ENCODE results near the gene HMOX1. TPM values are rescaled to one million over a fixed set of nuclear protein-coding genes. Genes with fewer than 3 reads are reported as not detected.
"Not testable (repeated sequence)": the region's sequence is repeated elsewhere in the genome, so short reads cannot be mapped to it uniquely, and the experiment has no call there.

Gene HMOX1
- total RNA-seq, 5 donors from 2014 or later (not counting 1 experiment from before 2014, with no cell fraction given): 0.40 to 2.4 (median 1.0) TPM

DNA sequence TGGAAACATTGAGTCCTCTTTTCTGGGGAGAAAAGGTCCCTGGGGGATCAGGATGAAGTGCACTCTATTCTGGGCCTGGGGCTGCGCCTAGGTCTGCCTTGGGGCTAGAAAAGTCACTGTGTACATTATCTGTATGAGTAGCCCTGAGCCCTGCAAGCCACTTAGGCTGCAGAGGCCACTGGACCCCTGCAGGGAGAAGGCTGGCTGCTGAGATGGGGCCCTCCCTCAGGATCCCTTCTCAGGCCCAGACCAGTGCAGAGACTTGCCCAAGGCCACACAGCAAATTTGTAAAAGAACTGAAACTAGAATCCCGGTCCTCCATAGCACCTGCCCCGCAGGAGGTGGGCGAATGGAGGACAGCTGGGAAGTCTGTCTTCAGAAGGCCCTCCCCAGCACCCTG is 26.8 kb upstream of the HMOX1 start:
- no peaks in the 10 kb centered on the region for H3K36me3 Mint-ChIP-seq
- ChIA-PET POLR2A (interaction anchor here in 1 of 2 donors (0.6 kb wide), 1 partner anchor 24 kb away, joined by 3 read pairs; no protein-coding TSS in a partner anchor), CTCF (no interaction called here)
- peaks cover 23 to 31% (median 28%) of the 10 kb centered on the region in 3 donors for H3K4me1 Mint-ChIP-seq
- ATAC-seq (replicated peaks in 1 of 4) (no peak), DNase-seq (no peak)
- H3K27ac ChIP-seq (ENCODE audit: low read length): no peak overlapping the region
- H3K27me3 ChIP-seq (replicated peaks in 1 of 2; ENCODE audit: control insufficient read depth in 2 of 2, extremely low read depth in 1 of 2, insufficient read depth in 2 of 2, low read length in 1 of 2): peaks cover 0 to 50% of the 10 kb centered on the region in 2 experiments
- peaks cover 8 to 13% of the 10 kb centered on the region in 2 donors for H3K27me3 Mint-ChIP-seq
- H3K9me3 Mint-ChIP-seq: no peaks in the 10 kb centered on the region
- WGBS (ENCODE audit: insufficient coverage): 97% methylated on average over 4 of the region's 4 CpGs
- no peak overlapping the region for H3K4me3 Mint-ChIP-seq
- no peak overlapping the region for H3K27ac Mint-ChIP-seq
- peaks cover 0 to 28% of the 10 kb centered on the region in 2 experiments for H3K4me1 ChIP-seq (ENCODE audit: control insufficient read depth in 1 of 2, extremely low read depth in 1 of 2, insufficient read depth in 2 of 2, low read length in 2 of 2)
- H3K36me3 ChIP-seq (ENCODE audit: control insufficient read depth in 2 of 2, extremely low read depth in 1 of 2, insufficient read depth in 1 of 2, low read length in 1 of 2): no peaks in the 10 kb centered on the region
- H3K4me3 ChIP-seq (ENCODE audit: control insufficient read depth in 1 of 2, extremely low read depth in 1 of 2, low read length in 1 of 2): no peak overlapping the region
- no peaks in the 10 kb centered on the region for H3K9me3 ChIP-seq

GRCh38 chr22:35357883-35358621 is 22.8 kb upstream of the HMOX1 start:
- ChIA-PET POLR2A (no interaction called here), CTCF (no interaction called here)
- DNase-seq (no peak), ATAC-seq (replicated peaks in 1 of 4) (no peak)
- H3K4me1 Mint-ChIP-seq: peaks cover 1 to 5% (median 2%) of the 10 kb centered on the region in 3 donors
- peaks cover 0 to under 1% of the 10 kb centered on the region in 2 experiments for H3K4me1 ChIP-seq (ENCODE audit: control insufficient read depth in 1 of 2, extremely low read depth in 1 of 2, insufficient read depth in 2 of 2, low read length in 2 of 2)
- H3K9me3 ChIP-seq: no peaks in the 10 kb centered on the region
- peaks cover 0 to 33% of the 10 kb centered on the region in 2 experiments for H3K27me3 ChIP-seq (replicated peaks in 1 of 2; ENCODE audit: control insufficient read depth in 2 of 2, extremely low read depth in 1 of 2, insufficient read depth in 2 of 2, low read length in 1 of 2)
- no peaks in the 10 kb centered on the region for H3K36me3 ChIP-seq (ENCODE audit: control insufficient read depth in 2 of 2, extremely low read depth in 1 of 2, insufficient read depth in 1 of 2, low read length in 1 of 2)
- no peak overlapping the region for H3K27ac ChIP-seq (ENCODE audit: low read length)
- 70% methylated on average over 2 of the region's 6 CpGs for WGBS (ENCODE audit: insufficient coverage)
- no peak overlapping the region for H3K27ac Mint-ChIP-seq
- no peak overlapping the region for H3K4me3 ChIP-seq (ENCODE audit: control insufficient read depth in 1 of 2, extremely low read depth in 1 of 2, low read length in 1 of 2)
- H3K9me3 Mint-ChIP-seq: no peaks in the 10 kb centered on the region
- peaks cover 3 to 12% of the 10 kb centered on the region in 2 donors for H3K27me3 Mint-ChIP-seq
- no peaks in the 10 kb centered on the region for H3K36me3 Mint-ChIP-seq
- H3K4me3 Mint-ChIP-seq: no peak overlapping the region

GRCh38 chr22:35359380-35360065 is 21.4 kb upstream of the HMOX1 start:
- Mint-ChIP-seq H3K4me3 (no peak overlapping the region), H3K27ac (no peak overlapping the region), H3K4me1 (peaks cover 0 to 5% (median 0%) of the 10 kb centered on the region in 3 donors), H3K36me3 (no peaks in the 10 kb centered on the region), H3K27me3 (peaks cover 6 to 15% of the 10 kb centered on the region in 2 donors), H3K9me3 (no peaks in the 10 kb centered on the region)
- Histone ChIP-seq H3K27ac (ENCODE audit: low read length) (no peak overlapping the region), H3K36me3 (ENCODE audit: control insufficient read depth in 2 of 2, extremely low read depth in 1 of 2, insufficient read depth in 1 of 2, low read length in 1 of 2) (no peaks in the 10 kb centered on the region), H3K4me3 (ENCODE audit: control insufficient read depth in 1 of 2, extremely low read depth in 1 of 2, low read length in 1 of 2) (no peak overlapping the region), H3K27me3 (replicated peaks in 1 of 2; ENCODE audit: control insufficient read depth in 2 of 2, extremely low read depth in 1 of 2, insufficient read depth in 2 of 2, low read length in 1 of 2) (peaks cover 0 to 34% of the 10 kb centered on the region in 2 experiments), H3K4me1 (ENCODE audit: control insufficient read depth in 1 of 2, extremely low read depth in 1 of 2, insufficient read depth in 2 of 2, low read length in 2 of 2) (no peaks in the 10 kb centered on the region), H3K9me3 (no peaks in the 10 kb centered on the region)
- ChIA-PET CTCF (no interaction called here), POLR2A (no interaction called here)
- ATAC-seq (replicated peaks in 1 of 4) (no peak), DNase-seq (no peak)
- WGBS (ENCODE audit: insufficient coverage): 71% methylated on average over 8 of the region's 9 CpGs

DNA sequence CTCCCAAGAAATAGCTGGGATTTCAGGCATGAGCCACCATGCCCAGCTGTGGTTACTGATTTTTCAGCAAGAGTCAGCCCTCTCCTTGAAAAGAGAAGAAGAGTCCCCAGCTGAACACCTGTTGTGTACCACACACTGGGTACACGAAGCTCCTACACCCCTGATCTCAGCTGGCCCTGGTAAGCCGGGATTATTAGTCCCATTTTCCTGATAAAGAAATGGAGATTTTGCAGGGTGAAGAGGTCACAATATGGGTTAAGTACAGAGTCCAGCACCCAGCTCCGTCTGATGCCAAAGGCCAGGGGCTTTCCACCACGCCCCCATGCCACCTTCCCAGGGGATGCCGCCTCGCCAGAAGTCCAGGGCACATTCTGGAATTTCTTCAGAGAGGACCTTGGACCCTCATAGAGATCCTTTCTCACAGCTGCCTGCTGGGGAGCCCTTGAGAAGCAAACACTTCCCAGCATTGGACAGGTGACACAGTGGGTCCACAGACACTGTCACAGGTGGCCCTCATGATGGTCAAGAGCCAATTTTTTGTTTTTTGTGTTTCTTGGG is 19.8 kb upstream of the HMOX1 start:
- ChIA-PET POLR2A (no interaction called here), CTCF (no interaction called here)
- no peak overlapping the region for H3K27ac ChIP-seq (ENCODE audit: low read length)
- no peaks in the 10 kb centered on the region for H3K4me1 ChIP-seq (ENCODE audit: control insufficient read depth in 1 of 2, extremely low read depth in 1 of 2, insufficient read depth in 2 of 2, low read length in 2 of 2)
- ATAC-seq (replicated peaks in 1 of 4): no peak
- H3K27me3 ChIP-seq (replicated peaks in 1 of 2; ENCODE audit: control insufficient read depth in 2 of 2, extremely low read depth in 1 of 2, insufficient read depth in 2 of 2, low read length in 1 of 2): peaks cover 0 to 40% of the 10 kb centered on the region in 2 experiments
- H3K4me3 ChIP-seq (ENCODE audit: control insufficient read depth in 1 of 2, extremely low read depth in 1 of 2, low read length in 1 of 2): no peak overlapping the region
- H3K9me3 ChIP-seq: no peaks in the 10 kb centered on the region
- no peak overlapping the region for H3K27ac Mint-ChIP-seq
- H3K9me3 Mint-ChIP-seq: no peaks in the 10 kb centered on the region
- H3K27me3 Mint-ChIP-seq: peaks cover 11 to 20% of the 10 kb centered on the region in 2 donors
- DNase-seq: no peak
- H3K4me3 Mint-ChIP-seq: no peak overlapping the region
- H3K4me1 Mint-ChIP-seq: peaks cover 0 to 3% (median 0%) of the 10 kb centered on the region in 3 donors
- WGBS (ENCODE audit: insufficient coverage): 82% methylated on average over 3 of the region's 6 CpGs
- no peaks in the 10 kb centered on the region for H3K36me3 Mint-ChIP-seq
- no peaks in the 10 kb centered on the region for H3K36me3 ChIP-seq (ENCODE audit: control insufficient read depth in 2 of 2, extremely low read depth in 1 of 2, insufficient read depth in 1 of 2, low read length in 1 of 2)

GRCh38 chr22:35363566-35364086 is 17.3 kb upstream of the HMOX1 start:
- ATAC-seq (replicated peaks in 1 of 4) (no peak), DNase-seq (no peak)
- WGBS (ENCODE audit: insufficient coverage): 92% methylated on average over 10 of the region's 11 CpGs
- H3K9me3 ChIP-seq: no peaks in the 10 kb centered on the region
- Mint-ChIP-seq H3K4me3 (no peak overlapping the region), H3K4me1 (no peaks in the 10 kb centered on the region), H3K9me3 (no peaks in the 10 kb centered on the region), H3K36me3 (no peaks in the 10 kb centered on the region), H3K27ac (no peak overlapping the region), H3K27me3 (peaks cover 16 to 25% of the 10 kb centered on the region in 2 donors)
- POLR2A ChIA-PET: no interaction called here
- H3K36me3 ChIP-seq (ENCODE audit: control insufficient read depth in 2 of 2, extremely low read depth in 1 of 2, insufficient read depth in 1 of 2, low read length in 1 of 2): no peaks in the 10 kb centered on the region
- CTCF ChIA-PET: no interaction called here
- H3K4me1 ChIP-seq (ENCODE audit: control insufficient read depth in 1 of 2, extremely low read depth in 1 of 2, insufficient read depth in 2 of 2, low read length in 2 of 2): no peaks in the 10 kb centered on the region
- H3K4me3 ChIP-seq (ENCODE audit: control insufficient read depth in 1 of 2, extremely low read depth in 1 of 2, low read length in 1 of 2): no peak overlapping the region
- no peak overlapping the region for H3K27ac ChIP-seq (ENCODE audit: low read length)
- peaks cover 0 to 39% of the 10 kb centered on the region in 2 experiments for H3K27me3 ChIP-seq (replicated peaks in 1 of 2; ENCODE audit: control insufficient read depth in 2 of 2, extremely low read depth in 1 of 2, insufficient read depth in 2 of 2, low read length in 1 of 2)

- H3K4me1 ChIP-seq (ENCODE audit: control insufficient read depth in 1 of 2, extremely low read depth in 1 of 2, insufficient read depth in 2 of 2, low read length in 2 of 2); H3K9me3 ChIP-seq; H3K36me3 ChIP-seq (ENCODE audit: control insufficient read depth in 2 of 2, extremely low read depth in 1 of 2, insufficient read depth in 1 of 2, low read length in 1 of 2); DNase-seq; H3K27ac Mint-ChIP-seq; POLR2A ChIA-PET; H3K4me3 Mint-ChIP-seq; H3K9me3 Mint-ChIP-seq; H3K4me1 Mint-ChIP-seq; ATAC-seq (replicated peaks in 1 of 4); H3K36me3 Mint-ChIP-seq; CTCF ChIA-PET; H3K4me3 ChIP-seq (ENCODE audit: control insufficient read depth in 1 of 2, extremely low read depth in 1 of 2, low read length in 1 of 2); H3K27ac ChIP-seq (ENCODE audit: low read length): not testable (repeated sequence)
- peaks cover 0 to 43% of the 10 kb centered on the region in 2 experiments for H3K27me3 ChIP-seq (replicated peaks in 1 of 2; ENCODE audit: control insufficient read depth in 2 of 2, extremely low read depth in 1 of 2, insufficient read depth in 2 of 2, low read length in 1 of 2)
- 95% methylated on average over 6 of the region's 7 CpGs for WGBS (ENCODE audit: insufficient coverage)
- peaks cover 16 to 28% of the 10 kb centered on the region in 2 donors for H3K27me3 Mint-ChIP-seq
These were observed 16.7 kb upstream of the HMOX1 start for GRCh38 chr22:35364230-35364629.
